ENCODE results near the gene AP2A1.

The AP2A1 gene

GRCh38 chr19:49795615-49796014 is 28.8 kb downstream of the AP2A1 start:
- DNase-seq, result no peak

- no peak for DNase-seq
These were observed 31.8 kb downstream of the AP2A1 start for GRCh38 chr19:49798574-49798973.

GRCh38 chr19:49799271-49799797 is 32.5 kb downstream of the AP2A1 start:
- no peak for DNase-seq

GRCh38 chr19:49799798-49800376 is 33.1 kb downstream of the AP2A1 start:
- DNase-seq, result no peak

GRCh38 chr19:49800771-49801170 is 34.0 kb downstream of the AP2A1 start:
- DNase-seq, result no peak

GRCh38 chr19:49801401-49801888 is 34.6 kb downstream of the AP2A1 start:
- no peak for DNase-seq

GRCh38 chr19:49801966-49802661 is 35.3 kb downstream of the AP2A1 start:
- peak; percentile 91 for DNase-seq

- DNase-seq, result no peak
These were observed 36.2 kb downstream of the AP2A1 start for GRCh38 chr19:49802836-49803528.

- DNase-seq, result no peak
These were observed 36.7 kb downstream of the AP2A1 start for GRCh38 chr19:49803529-49803856.

- DNase-seq, result no peak
These were observed 39.2 kb downstream of the AP2A1 start for GRCh38 chr19:49805822-49806619.

- no peak for DNase-seq
These were observed 39.8 kb downstream of the AP2A1 start for GRCh38 chr19:49806620-49806959.

GRCh38 chr19:49807058-49807903 is 40.5 kb downstream of the AP2A1 start:
- no peak for DNase-seq

- DNase-seq, result no peak
These were observed 41.3 kb downstream of the AP2A1 start for GRCh38 chr19:49807904-49808675.

GRCh38 chr19:49808711-49809159 is 41.9 kb downstream of the AP2A1 start:
- DNase-seq, result peak; percentile 93

- peak; percentile 66 for DNase-seq
These were observed 42.5 kb downstream of the AP2A1 start for GRCh38 chr19:49809160-49809940.

- peak; percentile 31 for DNase-seq
These were observed 43.2 kb downstream of the AP2A1 start for GRCh38 chr19:49809941-49810389.

- peak; percentile 39 for DNase-seq
These were observed 44.5 kb downstream of the AP2A1 start for GRCh38 chr19:49811328-49811727.

GRCh38 chr19:49812452-49812996 is 45.7 kb downstream of the AP2A1 start:
- no peak for DNase-seq

- peak; percentile 99 for DNase-seq
These were observed 46.4 kb downstream of the AP2A1 start, which contains the start of gene FUZ for GRCh38 chr19:49812997-49813861. TSS of gene FUZ (minus strand) at chr19:49813292. CDS start at chr19:49813106, 186 bp downstream.

Data from left hindlimb (tissue), 1 donor.